HepG2 (cell line): ENCODE results near the gene NME1. TPM values are rescaled to one million over a fixed set of nuclear protein-coding genes. Genes with fewer than 3 reads are reported as not detected.
A peak's percentile ranks its signal among the peaks of the same experiment; 100 is the strongest.

ENCODE experiments used
- CBX5 ChIP-seq: sonication (generic); formaldehyde crosslinking; IDR thresholded peaks from 2 replicates; pipeline ENCODE4 v1.4.0; 2020; ENCODE audit warnings: missing genetic modification reagents, borderline replicate concordance
- FOXK1 ChIP-seq: sonication (generic); formaldehyde crosslinking; IDR thresholded peaks from 2 replicates; pipeline ENCODE4 v1.4.0; 2020; ENCODE audit warnings: low read depth, missing genetic modification reagents, borderline replicate concordance
- KDM6A ChIP-seq: IDR thresholded peaks from 2 replicates; pipeline ENCODE4 v1.6.1; 2016; ENCODE audit warnings: low read depth
- PAWR ChIP-seq: sonication (generic); formaldehyde crosslinking; IDR thresholded peaks from 2 replicates; pipeline ENCODE4 v1.4.0; 2020; ENCODE audit warnings: missing genetic modification reagents, mild to moderate bottlenecking, borderline replicate concordance
- PITX1 ChIP-seq: sonication (generic); formaldehyde crosslinking; IDR thresholded peaks from 2 replicates; pipeline ENCODE4 v1.5.1; 2020; ENCODE audit warnings: mild to moderate bottlenecking, missing genetic modification reagents
- SKI ChIP-seq: fragments of 450-650 bp; IDR thresholded peaks from one replicate; pipeline ENCODE4 v1.6.1; 2018; ENCODE audit warnings: mild to moderate bottlenecking; ENCODE audit not compliant: partially characterized antibody
- ZNF350 ChIP-seq: sonication (generic); formaldehyde crosslinking; IDR thresholded peaks from 2 replicates; pipeline ENCODE4 v1.4.0; 2020; ENCODE audit warnings: mild to moderate bottlenecking, low read depth, missing genetic modification reagents, borderline replicate concordance
- ZNF451 ChIP-seq: sonication (generic); formaldehyde crosslinking; IDR thresholded peaks from 2 replicates; pipeline ENCODE4 v1.5.0; 2020; ENCODE audit warnings: mild to moderate bottlenecking, missing genetic modification reagents
- ZNF772 ChIP-seq: sonication (generic); formaldehyde crosslinking; IDR thresholded peaks from 2 replicates; pipeline ENCODE4 v1.5.0; 2020; ENCODE audit warnings: mild to moderate bottlenecking, missing genetic modification reagents
- ZNF792 ChIP-seq: IDR thresholded peaks from 2 replicates; pipeline ENCODE4 v1.6.1; 2016
- polyA plus RNA-seq, 8 experiments: library from polyadenylated mRNA; depleted of rRNA in 3 of 8; stranded (reverse) in 7 of 8; unstranded in 1 of 8; fragments of >200 nt; fragmentation: Illumina TruSeq in 4 of 8; extraction: Trizol in 4 of 8; gene quantifications; 2 replicates each; pipeline versions ENCODE4 v1.2.1 to v1.2.3, GENCODE V29; 2011 to 2016; ENCODE audit warnings: low read depth in 4 of 8, missing spikeins in 1 of 8, mixed read lengths in 1 of 8; ENCODE audit not compliant: insufficient read depth in 1 of 8
- total RNA-seq, 5 experiments: library from RNA; depleted of rRNA; stranded (reverse); fragments of >200 nt; fragmentation: Illumina TruSeq; extraction: Trizol; gene quantifications; 2 replicates each; pipeline ENCODE4 v1.2.3, GENCODE V29; 2016; ENCODE audit warnings: low read depth in 1 of 5
- TF ChIP-seq, protein P1 (sequence below): sonication (generic); formaldehyde crosslinking; IDR thresholded peaks from 2 replicates; pipeline ENCODE4 v1.4.0; 2020; ENCODE audit warnings: missing genetic modification reagents, mild to moderate bottlenecking, borderline replicate concordance
- TF ChIP-seq, protein P2 (sequence below): sonication (generic); formaldehyde crosslinking; IDR thresholded peaks from 2 replicates; pipeline ENCODE4 v1.5.1; 2020; ENCODE audit warnings: mild to moderate bottlenecking, missing genetic modification reagents, moderate library complexity
- TF ChIP-seq, protein P3 (sequence below): sonication (generic); formaldehyde crosslinking; IDR thresholded peaks from 2 replicates; pipeline ENCODE4 v1.4.0; 2020; ENCODE audit warnings: missing genetic modification reagents
- TF ChIP-seq, protein P4 (sequence below): IDR thresholded peaks from 2 replicates; pipeline ENCODE4 v1.6.1; 2012; ENCODE audit warnings: low read depth, low read length, improper control_type of control experiment
- TF ChIP-seq, protein P5 (sequence below): sonication (generic); IDR thresholded peaks from 2 replicates; pipeline ENCODE4 v1.6.1; 2016; ENCODE audit warnings: low read depth, borderline replicate concordance

NME1 gene
- total and polyA plus RNA-seq, 2 of the 13 experiments (the other 11 are each of a cell fraction or from before 2014, with no cell fraction given): 295 to 516 TPM

DNA sequence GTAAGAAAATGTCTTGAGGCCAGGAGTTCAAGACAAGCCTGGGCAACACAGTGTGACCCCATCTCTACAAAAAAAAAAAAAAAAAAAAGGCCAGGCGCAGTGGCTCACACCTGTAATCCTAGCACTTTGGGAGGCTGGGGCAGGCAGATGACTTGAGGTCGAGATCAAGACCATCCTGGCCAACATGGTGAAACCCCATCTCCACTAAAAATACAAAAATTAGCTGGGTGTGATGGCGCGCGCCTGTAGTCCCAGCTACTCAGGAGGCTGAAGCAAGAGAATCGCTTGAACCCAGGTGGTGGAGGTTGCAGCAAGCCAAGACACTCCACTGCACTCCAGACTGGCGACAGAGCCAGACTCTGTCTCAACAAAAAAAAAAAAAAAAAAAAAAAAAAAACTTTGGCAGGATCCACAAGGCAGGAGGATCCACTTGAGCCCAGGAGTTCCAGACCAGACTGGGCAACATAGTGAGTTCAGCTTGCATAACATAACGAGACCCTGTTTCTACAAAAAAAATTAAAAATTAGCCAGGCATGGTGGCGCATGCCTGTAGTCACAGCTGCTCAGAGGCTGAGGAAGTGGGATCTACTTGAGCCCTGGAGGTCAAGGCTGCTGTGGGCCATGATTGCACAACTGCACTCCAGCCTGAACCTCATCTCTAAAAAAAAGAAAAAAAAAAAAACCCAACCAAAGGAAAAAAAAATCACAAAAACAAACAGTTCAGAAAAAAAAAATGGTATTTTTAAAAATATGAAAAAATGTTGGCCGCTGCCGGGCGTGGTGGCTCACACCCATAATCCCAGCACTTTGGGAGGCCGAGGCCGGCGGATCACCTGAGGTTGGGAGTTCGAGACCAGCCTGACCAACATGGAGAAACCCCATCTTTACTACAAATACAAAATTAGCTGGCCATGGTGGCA lies 40.8 kb upstream of the NME1 start (continued):
- TF ChIP-seq, protein P1, sequence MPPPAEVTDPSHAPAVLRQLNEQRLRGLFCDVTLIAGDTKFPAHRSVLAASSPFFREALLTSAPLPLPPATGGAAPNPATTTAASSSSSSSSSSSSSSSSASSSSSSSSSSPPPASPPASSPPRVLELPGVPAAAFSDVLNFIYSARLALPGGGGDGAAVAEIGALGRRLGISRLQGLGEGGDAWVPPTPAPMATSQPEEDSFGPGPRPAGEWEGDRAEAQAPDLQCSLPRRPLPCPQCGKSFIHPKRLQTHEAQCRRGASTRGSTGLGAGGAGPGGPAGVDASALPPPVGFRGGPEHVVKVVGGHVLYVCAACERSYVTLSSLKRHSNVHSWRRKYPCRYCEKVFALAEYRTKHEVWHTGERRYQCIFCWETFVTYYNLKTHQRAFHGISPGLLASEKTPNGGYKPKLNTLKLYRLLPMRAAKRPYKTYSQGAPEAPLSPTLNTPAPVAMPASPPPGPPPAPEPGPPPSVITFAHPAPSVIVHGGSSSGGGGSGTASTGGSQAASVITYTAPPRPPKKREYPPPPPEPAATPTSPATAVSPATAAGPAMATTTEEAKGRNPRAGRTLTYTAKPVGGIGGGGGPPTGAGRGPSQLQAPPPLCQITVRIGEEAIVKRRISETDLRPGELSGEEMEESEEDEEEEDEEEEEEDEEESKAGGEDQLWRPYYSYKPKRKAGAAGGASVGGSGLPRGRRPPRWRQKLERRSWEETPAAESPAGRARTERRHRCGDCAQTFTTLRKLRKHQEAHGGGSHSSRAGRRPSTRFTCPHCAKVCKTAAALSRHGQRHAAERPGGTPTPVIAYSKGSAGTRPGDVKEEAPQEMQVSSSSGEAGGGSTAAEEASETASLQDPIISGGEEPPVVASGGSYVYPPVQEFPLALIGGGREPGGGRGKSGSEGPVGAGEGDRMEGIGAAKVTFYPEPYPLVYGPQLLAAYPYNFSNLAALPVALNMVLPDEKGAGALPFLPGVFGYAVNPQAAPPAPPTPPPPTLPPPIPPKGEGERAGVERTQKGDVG (CRISPR knock-in tag): peak; percentile 72; the same call in 1 of the 2 replicates
- 0 out of 2 replicates have a peak, but pooled peaks have one; percentile 68 for TF ChIP-seq PAWR (CRISPR knock-in tag)
- TF ChIP-seq, protein P2, sequence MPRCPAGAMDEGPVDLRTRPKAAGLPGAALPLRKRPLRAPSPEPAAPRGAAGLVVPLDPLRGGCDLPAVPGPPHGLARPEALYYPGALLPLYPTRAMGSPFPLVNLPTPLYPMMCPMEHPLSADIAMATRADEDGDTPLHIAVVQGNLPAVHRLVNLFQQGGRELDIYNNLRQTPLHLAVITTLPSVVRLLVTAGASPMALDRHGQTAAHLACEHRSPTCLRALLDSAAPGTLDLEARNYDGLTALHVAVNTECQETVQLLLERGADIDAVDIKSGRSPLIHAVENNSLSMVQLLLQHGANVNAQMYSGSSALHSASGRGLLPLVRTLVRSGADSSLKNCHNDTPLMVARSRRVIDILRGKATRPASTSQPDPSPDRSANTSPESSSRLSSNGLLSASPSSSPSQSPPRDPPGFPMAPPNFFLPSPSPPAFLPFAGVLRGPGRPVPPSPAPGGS (CRISPR knock-in tag): peak; percentile 19; the same call in 1 of the 2 replicates
- TF ChIP-seq ZNF350 (CRISPR knock-in tag): peak; percentile 98
- TF ChIP-seq, protein P3, sequence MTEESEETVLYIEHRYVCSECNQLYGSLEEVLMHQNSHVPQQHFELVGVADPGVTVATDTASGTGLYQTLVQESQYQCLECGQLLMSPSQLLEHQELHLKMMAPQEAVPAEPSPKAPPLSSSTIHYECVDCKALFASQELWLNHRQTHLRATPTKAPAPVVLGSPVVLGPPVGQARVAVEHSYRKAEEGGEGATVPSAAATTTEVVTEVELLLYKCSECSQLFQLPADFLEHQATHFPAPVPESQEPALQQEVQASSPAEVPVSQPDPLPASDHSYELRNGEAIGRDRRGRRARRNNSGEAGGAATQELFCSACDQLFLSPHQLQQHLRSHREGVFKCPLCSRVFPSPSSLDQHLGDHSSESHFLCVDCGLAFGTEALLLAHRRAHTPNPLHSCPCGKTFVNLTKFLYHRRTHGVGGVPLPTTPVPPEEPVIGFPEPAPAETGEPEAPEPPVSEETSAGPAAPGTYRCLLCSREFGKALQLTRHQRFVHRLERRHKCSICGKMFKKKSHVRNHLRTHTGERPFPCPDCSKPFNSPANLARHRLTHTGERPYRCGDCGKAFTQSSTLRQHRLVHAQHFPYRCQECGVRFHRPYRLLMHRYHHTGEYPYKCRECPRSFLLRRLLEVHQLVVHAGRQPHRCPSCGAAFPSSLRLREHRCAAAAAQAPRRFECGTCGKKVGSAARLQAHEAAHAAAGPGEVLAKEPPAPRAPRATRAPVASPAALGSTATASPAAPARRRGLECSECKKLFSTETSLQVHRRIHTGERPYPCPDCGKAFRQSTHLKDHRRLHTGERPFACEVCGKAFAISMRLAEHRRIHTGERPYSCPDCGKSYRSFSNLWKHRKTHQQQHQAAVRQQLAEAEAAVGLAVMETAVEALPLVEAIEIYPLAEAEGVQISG (CRISPR knock-in tag): peak; percentile 69
- TF ChIP-seq PITX1: peak; percentile 91
- peak; percentile 70; the same call in 1 of the 2 replicates for TF ChIP-seq ZNF451 (CRISPR knock-in tag)
- TF ChIP-seq SKI: peak; percentile 93
- TF ChIP-seq, protein P4, sequence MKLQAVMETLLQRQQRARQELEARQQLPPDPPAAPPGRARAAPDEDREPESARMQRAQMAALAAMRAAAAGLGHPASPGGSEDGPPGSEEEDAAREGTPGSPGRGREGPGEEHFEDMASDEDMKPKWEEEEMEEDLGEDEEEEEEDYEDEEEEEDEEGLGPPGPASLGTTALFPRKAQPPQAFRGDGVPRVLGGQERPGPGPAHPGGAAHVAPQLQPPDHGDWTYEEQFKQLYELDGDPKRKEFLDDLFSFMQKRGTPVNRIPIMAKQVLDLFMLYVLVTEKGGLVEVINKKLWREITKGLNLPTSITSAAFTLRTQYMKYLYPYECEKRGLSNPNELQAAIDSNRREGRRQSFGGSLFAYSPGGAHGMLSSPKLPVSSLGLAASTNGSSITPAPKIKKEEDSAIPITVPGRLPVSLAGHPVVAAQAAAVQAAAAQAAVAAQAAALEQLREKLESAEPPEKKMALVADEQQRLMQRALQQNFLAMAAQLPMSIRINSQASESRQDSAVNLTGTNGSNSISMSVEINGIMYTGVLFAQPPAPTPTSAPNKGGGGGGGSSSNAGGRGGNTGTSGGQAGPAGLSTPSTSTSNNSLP: 0 out of 2 replicates have a peak, but pooled peaks have one; percentile 33
- TF ChIP-seq, protein P5, sequence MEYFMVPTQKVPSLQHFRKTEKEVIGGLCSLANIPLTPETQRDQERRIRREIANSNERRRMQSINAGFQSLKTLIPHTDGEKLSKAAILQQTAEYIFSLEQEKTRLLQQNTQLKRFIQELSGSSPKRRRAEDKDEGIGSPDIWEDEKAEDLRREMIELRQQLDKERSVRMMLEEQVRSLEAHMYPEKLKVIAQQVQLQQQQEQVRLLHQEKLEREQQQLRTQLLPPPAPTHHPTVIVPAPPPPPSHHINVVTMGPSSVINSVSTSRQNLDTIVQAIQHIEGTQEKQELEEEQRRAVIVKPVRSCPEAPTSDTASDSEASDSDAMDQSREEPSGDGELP: peak; percentile 95
- peak; percentile 82 for TF ChIP-seq FOXK1
- TF ChIP-seq CBX5 (CRISPR knock-in tag): peak; percentile 89
- peak; percentile 63; the same call in 1 of the 2 replicates for TF ChIP-seq ZNF792
- peak; percentile 48; the same call in 1 of the 2 replicates for TF ChIP-seq KDM6A (CRISPR knock-in tag)
- peak; percentile 66; the same call in 1 of the 2 replicates for TF ChIP-seq ZNF772 (CRISPR knock-in tag)
